ENCODE measurements around the gene PDE8B.

PDE8B gene

DNA sequence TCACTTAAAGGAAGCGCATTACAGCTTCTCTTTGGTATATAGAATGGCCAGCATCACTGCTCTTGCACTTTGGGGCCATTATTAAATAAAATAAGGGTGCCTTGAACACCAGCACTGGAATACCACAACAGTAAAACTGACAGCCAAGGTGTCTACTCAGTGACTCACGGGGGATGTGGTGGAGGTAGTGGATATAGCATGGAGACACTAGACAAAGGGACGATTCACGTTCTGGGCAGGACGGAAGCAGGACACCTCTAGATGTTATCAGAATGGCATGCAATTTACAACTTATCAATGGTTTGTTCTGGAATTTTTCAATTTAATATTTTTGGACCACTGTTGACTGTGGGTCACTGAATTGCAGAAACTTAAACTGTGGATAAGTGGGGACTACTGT is 32.9 kb upstream of the PDE8B start:
- H3K36me3 ChIP-seq (ENCODE audit: insufficient read depth, low read length): no peaks in the 10 kb centered on the region
- H3K9ac ChIP-seq (ENCODE audit: low read depth, low read length): no peak overlapping the region
- no peaks in the 10 kb centered on the region for H3K9me3 ChIP-seq (ENCODE audit: control insufficient read depth, insufficient read depth, low read length)
- H3K4me1 ChIP-seq (ENCODE audit: insufficient read depth, low read length): peaks cover 15% of the 10 kb centered on the region; the same call in 1 of the 2 replicates

DNA sequence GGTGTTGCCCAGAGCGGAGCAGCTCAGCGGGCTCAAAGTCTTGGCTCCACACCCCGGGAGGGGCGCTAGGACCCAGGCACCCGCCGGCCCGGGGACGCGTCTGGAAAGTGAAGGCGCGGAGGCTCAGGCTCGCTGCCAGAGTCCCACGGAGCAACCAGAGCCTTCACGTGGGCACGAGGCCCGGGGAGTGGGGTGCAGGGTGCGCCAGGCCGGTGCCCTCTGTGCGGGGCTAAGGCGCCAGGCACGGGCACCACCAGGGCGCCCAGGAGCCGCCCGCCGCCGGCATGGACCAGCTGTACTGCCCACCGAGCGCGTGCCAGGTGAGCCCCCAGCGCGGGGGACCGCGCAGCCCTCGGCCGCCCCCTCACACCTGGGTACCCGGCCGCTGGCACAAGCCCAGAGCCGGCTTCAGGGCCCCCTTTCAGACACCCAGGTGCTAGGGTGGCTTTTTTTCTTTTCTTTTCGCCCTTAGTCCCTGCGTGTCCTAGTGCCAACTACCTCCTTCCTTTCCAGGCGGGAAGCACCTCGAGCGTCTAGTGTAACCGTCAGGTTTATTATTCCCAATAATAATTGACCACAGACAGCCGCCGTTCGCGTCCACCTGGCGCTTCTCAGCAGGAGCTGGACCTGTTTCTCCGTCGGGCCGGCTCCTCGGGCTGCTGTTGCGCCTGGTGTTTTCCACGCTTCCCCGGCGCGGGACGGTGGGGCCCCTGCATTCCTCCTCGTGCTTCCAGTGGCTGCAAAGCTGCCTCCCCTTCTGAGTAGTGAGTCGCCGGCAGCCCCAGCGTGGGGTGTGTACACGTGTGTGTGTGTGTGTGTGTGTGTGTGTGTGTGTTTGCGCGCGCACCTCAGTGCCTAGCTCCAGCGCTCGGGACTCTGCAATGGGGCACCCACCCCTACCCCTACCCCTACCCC is 30.1 kb upstream of the PDE8B start:
- Histone ChIP-seq H3K4me1 (ENCODE audit: insufficient read depth, low read length) (peaks cover 6% of the 10 kb centered on the region; the same call in 1 of the 2 replicates), H3K9ac (ENCODE audit: low read depth, low read length) (peak overlapping the region; percentile 75), H3K36me3 (ENCODE audit: insufficient read depth, low read length) (no peaks in the 10 kb centered on the region), H3K9me3 (ENCODE audit: control insufficient read depth, insufficient read depth, low read length) (no peaks in the 10 kb centered on the region)

DNA sequence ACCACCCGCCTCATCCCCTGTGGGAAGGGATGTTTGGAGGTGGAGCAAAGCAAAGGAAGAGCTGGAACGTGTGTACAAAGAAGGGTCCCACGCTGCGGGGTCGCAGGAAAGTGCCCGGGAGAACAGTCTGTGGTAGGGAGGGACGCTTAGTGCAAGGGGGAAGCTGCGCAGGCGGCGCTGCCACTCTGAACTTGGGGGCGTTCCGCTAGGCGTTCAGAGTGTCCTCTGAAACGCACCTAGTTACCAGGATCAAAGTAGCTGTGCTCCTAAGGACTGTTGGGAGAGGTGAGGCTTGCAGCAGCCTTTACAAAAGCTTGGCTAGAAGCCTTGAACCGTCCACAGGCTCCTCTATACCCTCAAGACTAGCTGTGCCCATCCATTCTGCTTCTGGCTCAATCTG is 29.3 kb upstream of the PDE8B start:
- no peaks in the 10 kb centered on the region for H3K36me3 ChIP-seq (ENCODE audit: insufficient read depth, low read length)
- H3K9ac ChIP-seq (ENCODE audit: low read depth, low read length): peak overlapping the region; percentile 56; the same call in 1 of the 2 replicates
- 0 out of 2 replicates have a peak, but pooled peaks cover 3% of the 10 kb centered on the region for H3K4me1 ChIP-seq (ENCODE audit: insufficient read depth, low read length)
- H3K9me3 ChIP-seq (ENCODE audit: control insufficient read depth, insufficient read depth, low read length): no peaks in the 10 kb centered on the region

DNA sequence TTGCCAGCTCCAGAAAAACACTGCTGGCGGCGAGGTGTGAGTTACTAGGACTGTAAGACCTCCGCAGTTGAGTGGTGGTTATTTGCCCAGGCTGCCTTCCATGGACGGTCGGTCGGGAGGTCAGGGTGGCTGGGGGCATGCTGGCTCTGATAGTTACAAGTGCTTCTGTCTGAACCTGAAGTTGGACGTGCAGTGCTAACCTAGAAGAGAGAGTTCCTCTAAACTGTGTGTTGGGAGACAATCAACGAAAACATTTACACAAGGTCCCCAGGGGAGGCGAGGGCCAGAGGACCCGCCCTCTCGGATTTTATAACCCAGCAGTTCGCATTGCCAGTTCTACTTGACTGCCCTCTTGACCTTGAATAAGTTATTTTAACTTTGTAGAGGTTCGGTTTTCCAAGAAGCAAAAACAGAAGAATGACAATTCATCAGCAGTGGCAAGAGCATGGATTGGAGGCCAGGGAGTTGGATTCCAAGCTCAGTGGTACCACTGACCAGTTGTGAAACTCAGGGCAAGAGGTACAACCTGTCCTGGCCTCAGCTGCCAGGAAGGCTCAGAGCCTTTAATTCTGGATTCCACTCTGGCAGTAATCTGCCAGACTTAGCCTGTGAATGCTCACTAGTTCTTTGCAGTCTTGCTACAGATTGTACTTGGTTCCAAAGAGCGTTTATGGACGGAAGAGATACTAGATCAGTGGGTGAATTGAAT is 28.7 kb upstream of the PDE8B start:
- Histone ChIP-seq H3K36me3 (ENCODE audit: insufficient read depth, low read length) (no peaks in the 10 kb centered on the region), H3K9ac (ENCODE audit: low read depth, low read length) (peak overlapping the region; percentile 56; the same call in 1 of the 2 replicates), H3K9me3 (ENCODE audit: control insufficient read depth, insufficient read depth, low read length) (no peaks in the 10 kb centered on the region), H3K4me1 (ENCODE audit: insufficient read depth, low read length) (0 out of 2 replicates have a peak, but pooled peaks cover 3% of the 10 kb centered on the region)

DNA sequence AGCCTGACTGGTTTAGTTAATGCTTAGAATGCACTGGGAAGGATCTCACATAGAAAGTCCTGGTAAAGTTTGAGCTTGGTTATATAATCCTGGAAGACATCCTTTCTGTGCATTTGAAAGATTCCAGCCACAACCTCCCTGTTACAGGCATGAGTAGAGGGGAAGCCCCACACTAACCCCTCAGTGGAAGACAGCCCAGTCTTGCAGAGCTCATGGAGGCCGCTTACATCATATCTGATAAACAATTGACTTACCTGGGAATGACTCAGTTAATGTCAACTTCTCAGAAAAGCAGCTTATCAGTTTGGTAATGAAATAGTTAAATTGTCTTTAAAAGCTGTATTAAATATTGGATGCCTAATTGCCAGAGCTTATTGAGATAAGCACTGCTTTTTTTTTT is 28.1 kb upstream of the PDE8B start:
- no peak overlapping the region for H3K9ac ChIP-seq (ENCODE audit: low read depth, low read length)
- no peaks in the 10 kb centered on the region for H3K9me3 ChIP-seq (ENCODE audit: control insufficient read depth, insufficient read depth, low read length)
- 0 out of 2 replicates have a peak, but pooled peaks cover 3% of the 10 kb centered on the region for H3K4me1 ChIP-seq (ENCODE audit: insufficient read depth, low read length)
- no peaks in the 10 kb centered on the region for H3K36me3 ChIP-seq (ENCODE audit: insufficient read depth, low read length)

DNA sequence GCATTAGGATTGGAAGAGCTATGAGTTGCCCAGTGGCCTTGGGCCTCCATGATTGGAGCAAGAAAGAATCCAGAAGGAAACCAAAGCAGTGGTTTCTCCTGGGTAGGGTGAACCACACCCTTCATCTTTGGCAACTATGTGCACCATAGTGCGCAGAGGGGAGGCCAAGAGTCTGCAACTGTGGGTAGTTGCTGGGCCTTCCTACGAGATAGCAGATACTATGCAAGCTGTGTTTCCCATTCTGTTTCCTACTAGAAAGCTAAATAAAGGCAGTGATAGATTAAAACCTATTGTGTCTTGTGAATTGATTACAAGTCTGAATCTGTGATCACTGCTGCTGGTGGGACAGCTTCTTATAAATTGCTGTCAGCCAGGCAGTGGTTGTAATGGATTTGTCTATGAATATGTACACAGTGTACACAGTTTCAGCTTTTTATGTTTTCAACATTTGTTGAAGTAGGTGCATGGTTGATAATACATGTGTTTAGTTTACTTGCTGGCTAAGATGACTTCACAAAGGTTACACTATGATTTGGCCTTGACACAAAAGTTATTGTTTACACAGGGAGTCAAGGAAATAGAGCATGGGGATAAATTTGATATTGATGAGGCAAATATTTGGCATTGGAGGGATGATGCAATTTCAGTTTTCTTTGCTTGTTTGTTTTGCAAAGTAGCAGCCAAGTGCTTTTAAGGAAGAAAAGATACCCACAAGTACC is 23.7 kb upstream of the PDE8B start:
- H3K9ac ChIP-seq (ENCODE audit: low read depth, low read length): no peak overlapping the region
- H3K36me3 ChIP-seq (ENCODE audit: insufficient read depth, low read length): no peaks in the 10 kb centered on the region
- no peaks in the 10 kb centered on the region for H3K4me1 ChIP-seq (ENCODE audit: insufficient read depth, low read length)
- no peaks in the 10 kb centered on the region for H3K9me3 ChIP-seq (ENCODE audit: control insufficient read depth, insufficient read depth, low read length)

DNA sequence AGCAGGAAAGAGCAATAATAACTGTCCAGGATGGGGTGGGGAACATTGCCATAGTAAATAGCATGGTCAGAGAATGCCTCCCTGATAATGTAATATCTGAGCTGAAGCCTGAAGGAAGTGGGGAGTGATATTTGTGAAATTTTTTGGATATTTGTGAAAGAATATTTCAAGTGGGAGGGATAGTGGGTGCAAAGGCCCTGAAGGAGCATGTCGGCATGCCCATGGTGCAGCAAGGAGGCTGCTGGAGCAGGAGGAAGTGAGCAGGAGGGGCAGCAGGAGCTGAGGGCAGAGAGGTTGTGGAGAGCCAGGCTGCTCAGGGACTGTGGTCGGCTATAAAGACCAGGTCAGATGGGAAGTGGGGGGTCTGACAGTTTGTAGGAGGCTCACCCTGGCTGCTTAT is 21.1 kb upstream of the PDE8B start:
- Histone ChIP-seq H3K9me3 (ENCODE audit: control insufficient read depth, insufficient read depth, low read length) (no peaks in the 10 kb centered on the region), H3K36me3 (ENCODE audit: insufficient read depth, low read length) (no peaks in the 10 kb centered on the region), H3K4me1 (ENCODE audit: insufficient read depth, low read length) (no peaks in the 10 kb centered on the region), H3K9ac (ENCODE audit: low read depth, low read length) (no peak overlapping the region)

DNA sequence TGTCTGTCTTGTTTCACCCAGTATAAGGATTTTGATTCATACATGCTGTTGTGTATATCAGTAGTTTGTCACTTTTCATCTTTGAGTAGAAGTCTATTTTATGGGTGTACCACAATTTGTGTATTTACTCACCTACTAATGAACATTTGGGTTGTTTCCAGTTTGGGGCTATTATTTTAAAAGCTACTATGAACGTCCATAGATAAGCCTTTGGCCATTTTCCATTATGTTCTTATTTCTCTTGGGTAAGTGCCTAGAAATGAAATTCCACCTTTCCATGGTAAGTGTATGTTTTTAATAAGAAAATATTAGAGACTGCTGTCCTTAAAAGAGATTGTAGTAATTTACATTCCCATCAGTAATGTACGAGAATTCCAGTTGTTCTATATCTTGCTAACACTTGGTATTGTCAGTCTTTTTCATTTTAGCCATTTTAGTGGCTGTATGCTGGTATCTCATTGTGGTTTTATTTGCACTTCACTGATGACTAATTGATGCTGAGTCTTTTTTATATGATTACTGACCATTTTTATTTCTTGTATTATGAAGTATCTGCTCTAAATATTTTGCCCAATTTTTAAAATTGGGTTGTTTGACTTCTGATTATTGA is 17.9 kb upstream of the PDE8B start:
- H3K9me3 ChIP-seq (ENCODE audit: control insufficient read depth, insufficient read depth, low read length): no peaks in the 10 kb centered on the region
- H3K36me3 ChIP-seq (ENCODE audit: insufficient read depth, low read length): no peaks in the 10 kb centered on the region
- H3K9ac ChIP-seq (ENCODE audit: low read depth, low read length): no peak overlapping the region
- no peaks in the 10 kb centered on the region for H3K4me1 ChIP-seq (ENCODE audit: insufficient read depth, low read length)

DNA sequence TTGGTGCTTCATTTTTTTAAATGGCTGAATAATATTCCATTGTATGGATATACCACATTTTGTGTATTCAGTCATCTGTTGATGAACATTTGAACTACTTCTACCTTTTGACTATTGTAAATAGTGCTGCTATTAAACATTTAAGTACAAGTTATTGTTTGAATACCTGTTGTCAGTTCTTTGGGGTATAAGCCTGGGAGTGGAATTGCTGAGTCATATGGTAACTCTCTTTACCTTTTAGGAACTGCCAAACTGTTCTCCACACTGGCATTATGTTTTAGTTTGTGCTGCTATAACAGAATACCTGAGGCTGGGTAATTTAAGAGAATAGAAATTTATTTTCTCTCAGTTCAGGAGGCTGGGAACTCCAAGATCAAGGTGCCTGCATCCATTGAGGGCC is 15.7 kb upstream of the PDE8B start:
- H3K36me3 ChIP-seq (ENCODE audit: insufficient read depth, low read length): no peaks in the 10 kb centered on the region
- no peaks in the 10 kb centered on the region for H3K4me1 ChIP-seq (ENCODE audit: insufficient read depth, low read length)
- H3K9me3 ChIP-seq (ENCODE audit: control insufficient read depth, insufficient read depth, low read length): no peaks in the 10 kb centered on the region
- H3K9ac ChIP-seq (ENCODE audit: low read depth, low read length): no peak overlapping the region

DNA sequence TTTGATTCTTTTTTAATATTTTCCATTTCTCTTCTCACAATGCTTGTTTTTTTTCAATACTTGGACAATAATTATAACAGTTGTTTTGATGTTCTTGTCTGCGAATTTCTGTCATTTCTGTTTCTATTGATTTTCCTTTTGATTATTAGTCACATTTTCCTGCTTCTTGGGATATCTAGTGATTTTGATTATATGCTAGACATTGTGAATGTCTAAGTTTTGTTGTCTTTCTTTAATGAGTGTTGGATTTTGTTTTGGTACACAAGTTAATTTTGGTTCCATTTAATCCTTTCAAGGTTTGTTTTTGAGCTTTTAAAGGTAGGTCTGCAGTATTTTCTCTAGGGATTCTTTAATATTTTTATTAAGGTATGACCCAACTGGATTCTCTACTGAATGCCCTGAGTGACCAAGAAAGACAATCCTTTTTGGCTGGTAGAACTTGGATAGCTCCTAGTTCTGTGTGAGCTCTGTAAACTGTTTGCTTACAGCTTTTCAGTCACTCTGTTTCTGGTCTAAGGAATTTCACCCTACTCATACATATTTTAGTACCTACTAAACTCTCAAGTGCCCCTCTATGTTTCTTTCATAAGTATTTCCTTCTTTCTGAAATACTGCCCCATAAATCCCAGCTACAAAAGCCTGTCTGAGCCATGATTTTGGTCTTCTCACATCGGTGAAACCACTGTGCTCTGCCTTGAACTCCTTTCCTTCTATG is 12.5 kb upstream of the PDE8B start:
- no peak overlapping the region for H3K9ac ChIP-seq (ENCODE audit: low read depth, low read length)
- H3K36me3 ChIP-seq (ENCODE audit: insufficient read depth, low read length): no peaks in the 10 kb centered on the region
- H3K4me1 ChIP-seq (ENCODE audit: insufficient read depth, low read length): no peaks in the 10 kb centered on the region
- no peaks in the 10 kb centered on the region for H3K9me3 ChIP-seq (ENCODE audit: control insufficient read depth, insufficient read depth, low read length)

DNA sequence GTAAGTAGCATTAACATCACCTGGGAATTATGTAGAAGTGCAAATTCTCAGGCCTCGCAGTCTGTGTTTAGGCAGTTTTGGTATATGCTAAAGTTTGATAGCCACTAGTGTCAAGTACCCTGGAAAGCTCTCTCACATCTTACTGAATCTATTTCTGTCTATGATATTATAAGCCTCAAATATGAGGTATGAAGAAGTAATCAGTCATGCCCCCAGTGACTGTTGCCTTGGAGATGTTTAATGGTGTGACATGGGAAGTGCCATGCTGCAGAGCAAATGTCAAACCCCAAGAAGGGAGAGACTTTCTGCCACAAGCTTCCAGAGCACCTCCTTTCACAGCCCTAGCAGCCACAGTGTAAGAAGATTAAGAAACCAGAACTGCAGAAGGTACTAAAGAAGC is 9.8 kb upstream of the PDE8B start:
- Histone ChIP-seq H3K4me1 (ENCODE audit: insufficient read depth, low read length) (no peaks in the 10 kb centered on the region), H3K36me3 (ENCODE audit: insufficient read depth, low read length) (no peaks in the 10 kb centered on the region), H3K9me3 (ENCODE audit: control insufficient read depth, insufficient read depth, low read length) (no peaks in the 10 kb centered on the region), H3K9ac (ENCODE audit: low read depth, low read length) (no peak overlapping the region)

DNA sequence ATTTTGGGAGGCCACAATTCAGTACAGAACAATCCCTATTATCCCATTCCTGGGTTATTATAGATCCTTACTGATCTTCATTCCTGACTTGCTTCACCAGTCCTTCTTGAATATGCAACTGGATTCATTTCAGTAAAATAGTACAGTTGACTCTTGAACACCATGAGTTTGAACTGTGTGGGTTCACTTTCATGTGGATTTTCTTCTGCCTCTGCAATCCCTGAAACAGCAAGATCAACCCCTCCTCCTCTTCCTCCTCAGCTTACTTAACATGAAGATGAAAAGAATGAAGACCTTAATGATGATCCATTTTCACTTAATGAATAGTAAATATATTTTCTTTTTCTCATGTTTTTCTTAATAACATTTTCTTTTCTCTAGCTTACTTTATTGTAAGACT is 8.3 kb upstream of the PDE8B start:
- Histone ChIP-seq H3K36me3 (ENCODE audit: insufficient read depth, low read length) (no peaks in the 10 kb centered on the region), H3K9me3 (ENCODE audit: control insufficient read depth, insufficient read depth, low read length) (no peaks in the 10 kb centered on the region), H3K4me1 (ENCODE audit: insufficient read depth, low read length) (no peaks in the 10 kb centered on the region), H3K9ac (ENCODE audit: low read depth, low read length) (no peak overlapping the region)

DNA sequence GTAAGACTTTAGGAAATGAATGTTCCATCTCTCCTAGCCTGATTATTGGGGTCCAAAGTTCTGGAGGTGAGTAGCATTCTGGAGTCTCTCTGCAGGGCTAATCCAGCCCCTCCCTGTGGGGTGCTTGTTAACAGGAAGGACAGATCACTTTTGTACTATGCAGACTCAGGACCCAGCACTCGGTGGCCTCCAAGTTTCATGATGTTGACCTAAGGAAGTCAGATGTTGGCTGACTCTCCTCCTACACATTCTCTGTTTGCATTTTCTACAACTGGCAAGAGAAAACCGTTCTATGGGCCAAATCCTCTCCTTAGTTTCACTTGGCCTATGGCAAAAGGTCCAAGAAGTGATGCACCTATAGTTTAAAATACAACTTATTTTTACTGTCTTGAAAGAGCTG is 5.5 kb upstream of the PDE8B start:
- no peak overlapping the region for H3K9ac ChIP-seq (ENCODE audit: low read depth, low read length)
- no peaks in the 10 kb centered on the region for H3K9me3 ChIP-seq (ENCODE audit: control insufficient read depth, insufficient read depth, low read length)
- H3K36me3 ChIP-seq (ENCODE audit: insufficient read depth, low read length): no peaks in the 10 kb centered on the region
- no peaks in the 10 kb centered on the region for H3K4me1 ChIP-seq (ENCODE audit: insufficient read depth, low read length)
